HL-60 (cell line): ENCODE data around the gene MSLN.

ENCODE experiments used
- DNase-seq, 2 experiments: peaks; one replicate each; pipeline ENCODE4 v3.0.0-alpha.2; 2010 to 2020; ENCODE audit warnings: low read depth in 1 of 2, low spot score in 1 of 2
- H3K27ac ChIP-seq: fragments of 250-450 bp; sonication (Bioruptor Pico); replicated peaks from 2 replicates; pipeline ENCODE4 v1.5.1; 2020; ENCODE audit warnings: mild to moderate bottlenecking, moderate library complexity
- H3K27me3 ChIP-seq: fragments of 250-450 bp; sonication (Bioruptor Pico); 2 replicates; pipeline ENCODE4 v1.5.1; 2021; ENCODE audit warnings: mild to moderate bottlenecking, moderate library complexity; ENCODE audit not compliant: insufficient read depth, poor library complexity, severe bottlenecking
- H3K4me3 ChIP-seq: replicated peaks from 2 replicates; pipeline ENCODE4 v1.5.1; 2011; ENCODE audit warnings: mild to moderate bottlenecking, control low read depth, low read length; ENCODE audit not compliant: insufficient read depth
- CTCF ChIP-seq: IDR thresholded peaks from one replicate; pipeline ENCODE4 v1.5.1; 2011; ENCODE audit warnings: low read length, control low read depth, inconsistent platforms; ENCODE audit not compliant: insufficient read depth
- GABPA ChIP-seq: IDR thresholded peaks from 2 replicates; pipeline ENCODE4 v1.6.1; 2012; ENCODE audit warnings: low read depth
- POLR2AphosphoS5 ChIP-seq: IDR thresholded peaks from 2 replicates; pipeline ENCODE4 v1.6.1; 2012; ENCODE audit warnings: low read depth
- REST ChIP-seq: IDR thresholded peaks from 2 replicates; pipeline ENCODE4 v1.6.1; 2012; ENCODE audit warnings: low read depth; ENCODE audit not compliant: insufficient replicate concordance
- SPI1 ChIP-seq: IDR thresholded peaks from 2 replicates; pipeline ENCODE4 v1.6.1; 2012; ENCODE audit warnings: low read depth, mild to moderate bottlenecking, borderline replicate concordance

The MSLN gene

GRCh38 chr16:745739-746138, 14.8 kb upstream of the MSLN start:
- no peak overlapping the region for H3K27ac ChIP-seq
- H3K27me3 ChIP-seq, result no peaks in the 10 kb centered on the region
- DNase-seq, result no peak
- no peak for TF ChIP-seq CTCF
- TF ChIP-seq REST, result no peak
- TF ChIP-seq GABPA, result no peak
- no peak for TF ChIP-seq SPI1
- TF ChIP-seq POLR2AphosphoS5, result no peak
- H3K4me3 ChIP-seq, result no peak overlapping the region

GRCh38 chr16:746637-747036, 13.9 kb upstream of the MSLN start:
- no peak overlapping the region for H3K4me3 ChIP-seq
- TF ChIP-seq REST (no peak), GABPA (no peak), POLR2AphosphoS5 (no peak), CTCF (no peak), SPI1 (no peak)
- DNase-seq, result no peak

GRCh38 chr16:747978-748746, 12.4 kb upstream of the MSLN start:
- H3K27ac ChIP-seq, result no peak overlapping the region
- no peak for TF ChIP-seq POLR2AphosphoS5

More at GRCh38 chr16:746637-747036, 13.9 kb upstream of the MSLN start:
- Histone ChIP-seq H3K27ac (no peak overlapping the region), H3K27me3 (no peaks in the 10 kb centered on the region)

GRCh38 chr16:749010-749409, 11.5 kb upstream of the MSLN start:
- Histone ChIP-seq H3K4me3 (no peak overlapping the region), H3K27me3 (no peaks in the 10 kb centered on the region), H3K27ac (no peak overlapping the region)
- TF ChIP-seq CTCF, result no peak
- TF ChIP-seq SPI1, result no peak
- TF ChIP-seq GABPA, result no peak
- DNase-seq, result no peak

More at GRCh38 chr16:747978-748746, 12.4 kb upstream of the MSLN start:
- DNase-seq, result no peak
- Histone ChIP-seq H3K27me3 (no peaks in the 10 kb centered on the region), H3K4me3 (no peak overlapping the region)
